ENCODE data around the gene AP5B1. TPM values are rescaled to one million over a fixed set of nuclear protein-coding genes. Genes with fewer than 3 reads are reported as not detected.
A peak's percentile ranks its signal among the peaks of the same experiment; 100 is the strongest.

Gene AP5B1
- total RNA-seq, 2 experiments from 2014 or later, result 12.9 to 25.6 TPM

- Histone ChIP-seq H3K79me2 (ENCODE audit: insufficient read depth, low read depth, low read length) (no peaks in the 10 kb centered on the region), H3K4me2 (ENCODE audit: low read length) (no peak overlapping the region), H3K9me2 (ENCODE audit: insufficient read depth, low read length) (no peaks in the 10 kb centered on the region), H3K4me1 (ENCODE audit: insufficient read depth, low read length, poor library complexity, severe bottlenecking) (peaks cover 29% of the 10 kb centered on the region), H3K27ac (ENCODE audit: low read depth, low read length, poor library complexity, severe bottlenecking) (no peak overlapping the region), H2AFZ (ENCODE audit: low read length) (no peak overlapping the region), H3K36me3 (ENCODE audit: insufficient read depth, low read length) (no peaks in the 10 kb centered on the region), H3K9me3 (ENCODE audit: low read length) (no peaks in the 10 kb centered on the region), H3K4me3 (ENCODE audit: low read depth, low read length, poor library complexity, severe bottlenecking) (no peak overlapping the region), H4K20me1 (ENCODE audit: insufficient read depth, low read length) (no peaks in the 10 kb centered on the region)
- DNase-seq (ENCODE audit: low spot score), result no peak
- POLR2A ChIA-PET, result interaction anchor here (0.6 to 1.1 kb wide), 2 partner anchors 10 to 20 kb away, joined by 3 to 4 read pairs; no protein-coding TSS in a partner anchor
- no TSS peak for BruUV-seq (replicated peaks)
- CTCF ChIA-PET (ENCODE audit: unreplicated experiment), result no interaction called here
- intact Hi-C loops (cut with micrococcal nuclease; ENCODE audit: unreplicated experiment), result no loop called here
- TF ChIP-seq EZH2phosphoT487 (IDR thresholded peaks at IDR 0.05; ENCODE audit: borderline replicate concordance, low read depth, low read length), result no peak
- TF ChIP-seq CTCF (conservative IDR thresholded peaks at IDR 0.05; ENCODE audit: low read length), result no peak
These were observed 12.4 kb upstream of the AP5B1 start for GRCh38 chr11:65793144-65793581.

- CTCF ChIA-PET (ENCODE audit: unreplicated experiment), result no interaction called here
- no TSS peak for BruUV-seq (replicated peaks)
- POLR2A ChIA-PET, result interaction anchor here (0.6 to 1.1 kb wide), 2 partner anchors 10 to 21 kb away, joined by 3 to 4 read pairs; no protein-coding TSS in a partner anchor
- peaks cover 36% of the 10 kb centered on the region for H3K4me1 ChIP-seq (ENCODE audit: insufficient read depth, low read length, poor library complexity, severe bottlenecking)
- intact Hi-C loops (cut with micrococcal nuclease; ENCODE audit: unreplicated experiment), result no loop called here
- no peak for DNase-seq (ENCODE audit: low spot score)
- no peak overlapping the region for H3K4me3 ChIP-seq (ENCODE audit: low read depth, low read length, poor library complexity, severe bottlenecking)
- H3K27ac ChIP-seq (ENCODE audit: low read depth, low read length, poor library complexity, severe bottlenecking), result no peak overlapping the region
- H3K4me2 ChIP-seq (ENCODE audit: low read length), result no peak overlapping the region
- H3K9me3 ChIP-seq (ENCODE audit: low read length), result no peaks in the 10 kb centered on the region
- no peaks in the 10 kb centered on the region for H3K36me3 ChIP-seq (ENCODE audit: insufficient read depth, low read length)
- H2AFZ ChIP-seq (ENCODE audit: low read length), result no peak overlapping the region; the same call in 1 of the 2 replicates
- H3K79me2 ChIP-seq (ENCODE audit: insufficient read depth, low read depth, low read length), result no peaks in the 10 kb centered on the region
- TF ChIP-seq EZH2phosphoT487 (IDR thresholded peaks at IDR 0.05; ENCODE audit: borderline replicate concordance, low read depth, low read length) (no peak), CTCF (conservative IDR thresholded peaks at IDR 0.05; ENCODE audit: low read length) (no peak)
- H3K9me2 ChIP-seq (ENCODE audit: insufficient read depth, low read length), result no peaks in the 10 kb centered on the region
- no peaks in the 10 kb centered on the region for H4K20me1 ChIP-seq (ENCODE audit: insufficient read depth, low read length)
These were observed 11.7 kb upstream of the AP5B1 start for GRCh38 chr11:65792456-65792855.

GRCh38 chr11:65791719-65792213 is 11.0 kb upstream of the AP5B1 start:
- POLR2A ChIA-PET, result interaction anchor here (0.8 kb wide), 1 partner anchor 8 kb away, joined by 3 read pairs; no protein-coding TSS in a partner anchor
- TF ChIP-seq EZH2phosphoT487 (IDR thresholded peaks at IDR 0.05; ENCODE audit: borderline replicate concordance, low read depth, low read length) (no peak), CTCF (conservative IDR thresholded peaks at IDR 0.05; ENCODE audit: low read length) (peak; percentile 28; the same call in 1 of the 2 replicates)
- H4K20me1 ChIP-seq (ENCODE audit: insufficient read depth, low read length), result no peaks in the 10 kb centered on the region
- no TSS peak for BruUV-seq (replicated peaks)
- H3K9me3 ChIP-seq (ENCODE audit: low read length), result no peaks in the 10 kb centered on the region
- H2AFZ ChIP-seq (ENCODE audit: low read length), result peak overlapping the region; percentile 42
- CTCF ChIA-PET (ENCODE audit: unreplicated experiment), result interaction anchor here (0.9 kb wide), 1 partner anchor 12 kb away, joined by 3 read pairs; no protein-coding TSS in a partner anchor
- H3K79me2 ChIP-seq (ENCODE audit: insufficient read depth, low read depth, low read length), result no peaks in the 10 kb centered on the region
- H3K9me2 ChIP-seq (ENCODE audit: insufficient read depth, low read length), result no peaks in the 10 kb centered on the region
- intact Hi-C loops (cut with micrococcal nuclease; ENCODE audit: unreplicated experiment), result no loop called here
- no peaks in the 10 kb centered on the region for H3K36me3 ChIP-seq (ENCODE audit: insufficient read depth, low read length)
- peaks cover 36% of the 10 kb centered on the region for H3K4me1 ChIP-seq (ENCODE audit: insufficient read depth, low read length, poor library complexity, severe bottlenecking)
- peak overlapping the region; percentile 47; the same call in 1 of the 2 replicates for H3K4me2 ChIP-seq (ENCODE audit: low read length)
- DNase-seq (ENCODE audit: low spot score), result peak; percentile 84
- H3K4me3 ChIP-seq (ENCODE audit: low read depth, low read length, poor library complexity, severe bottlenecking), result no peak overlapping the region
- peak overlapping the region; percentile 32 for H3K27ac ChIP-seq (ENCODE audit: low read depth, low read length, poor library complexity, severe bottlenecking)
